IgD-negative memory B cell (primary cell): ENCODE results near the gene EN1. TPM values are rescaled to one million over a fixed set of nuclear protein-coding genes. Genes with fewer than 3 reads are reported as not detected.

Experiments used
- H3K27ac Mint-ChIP-seq, 3 donors: one replicate each; pipeline ENCODE4 v1.8.0; 2020 to 2022; ENCODE audit warnings: mild to moderate bottlenecking in 3 of 3, mixed read lengths in 3 of 3, moderate library complexity in 1 of 3
- H3K27me3 Mint-ChIP-seq: one replicate; pipeline ENCODE4 v1.8.0; 2021; ENCODE audit warnings: mixed read lengths
- H3K36me3 Mint-ChIP-seq: one replicate; pipeline ENCODE4 v1.8.0; 2020; ENCODE audit warnings: mild to moderate bottlenecking, mixed read lengths
- H3K4me1 Mint-ChIP-seq, 3 donors: one replicate each; pipeline ENCODE4 v1.8.0; 2020 to 2022; ENCODE audit warnings: mixed read lengths in 3 of 3, mild to moderate bottlenecking in 1 of 3
- H3K4me3 Mint-ChIP-seq, 4 donors: one replicate each; pipeline ENCODE4 v1.8.0; 2020 to 2022; ENCODE audit warnings: mild to moderate bottlenecking in 4 of 4, mixed read lengths in 4 of 4, moderate library complexity in 3 of 4
- H3K9me3 Mint-ChIP-seq, 3 donors: one replicate each; pipeline ENCODE4 v1.8.0; 2020 to 2021; ENCODE audit warnings: mixed read lengths in 3 of 3, mild to moderate bottlenecking in 1 of 3
- polyA plus RNA-seq: library from polyadenylated mRNA; unstranded; fragments of 300-500 nt; fragmentation: Illumina TruSeq; gene quantifications from one replicate; pipeline ENCODE4 v1.2.3, GENCODE V29; 2021

Gene EN1
- polyA plus RNA-seq, 1 donor from 2014 or later = not detected

- Mint-ChIP-seq H3K4me1 (peaks cover under 1 to 8% (median 4%) of the 10 kb centered on the region in 3 donors), H3K9me3 (peaks cover 0 to 6% (median 0%) of the 10 kb centered on the region in 3 donors), H3K27me3 (peaks cover 62% of the 10 kb centered on the region), H3K27ac (peak overlapping the region; percentile 39 to 90 (median 52)), H3K4me3 (peak overlapping the region in 1 of 4 donors; percentile 46), H3K36me3 (no peaks in the 10 kb centered on the region)
These were observed 3.5 kb upstream of the EN1 start for GRCh38 chr2:118850901-118851415.

- H3K4me3 Mint-ChIP-seq = peak overlapping the region in 1 of 4 donors; percentile 46
- H3K27ac Mint-ChIP-seq = peak overlapping the region; percentile 52 to 90 (median 74)
- H3K36me3 Mint-ChIP-seq = no peaks in the 10 kb centered on the region
These were observed 2.9 kb upstream of the EN1 start for GRCh38 chr2:118850168-118850900.

GRCh38 chr2:118849226-118850167 is 2.0 kb upstream of the EN1 start:
- peaks cover 0 to 8% (median 5%) of the 10 kb centered on the region in 3 donors for H3K4me1 Mint-ChIP-seq
- H3K27me3 Mint-ChIP-seq = peaks cover 70% of the 10 kb centered on the region
- peak overlapping the region in 2 of 3 donors; percentile 74 to 90 for H3K27ac Mint-ChIP-seq
- H3K36me3 Mint-ChIP-seq = no peaks in the 10 kb centered on the region
- H3K4me3 Mint-ChIP-seq = peak overlapping the region in 2 of 4 donors; percentile 75 to 88
- peaks cover 0 to 6% (median 0%) of the 10 kb centered on the region in 3 donors for H3K9me3 Mint-ChIP-seq

More at GRCh38 chr2:118850168-118850900, 2.9 kb upstream of the EN1 start:
- peaks cover 0 to 6% (median 0%) of the 10 kb centered on the region in 3 donors for H3K9me3 Mint-ChIP-seq
- H3K27me3 Mint-ChIP-seq = peaks cover 65% of the 10 kb centered on the region
- peaks cover 0 to 9% (median 5%) of the 10 kb centered on the region in 3 donors for H3K4me1 Mint-ChIP-seq

GRCh38 chr2:118848381-118849225 is 1.2 kb upstream of the EN1 start:
- Mint-ChIP-seq H3K36me3 (no peaks in the 10 kb centered on the region), H3K27me3 (peaks cover 68% of the 10 kb centered on the region), H3K4me3 (peak overlapping the region; percentile 5 to 88 (median 63)), H3K27ac (peak overlapping the region; percentile 31 to 90 (median 90)), H3K4me1 (peaks cover 0 to 7% (median 5%) of the 10 kb centered on the region in 3 donors), H3K9me3 (peaks cover 0 to 6% (median 0%) of the 10 kb centered on the region in 3 donors)

GRCh38 chr2:118847762-118848172 is 319 bp upstream of the EN1 start:
- H3K27me3 Mint-ChIP-seq = peaks cover 67% of the 10 kb centered on the region

GRCh38 chr2:118846442-118846952 is 951 bp downstream of the EN1 start:
- no peak overlapping the region for H3K4me3 Mint-ChIP-seq
- H3K4me1 Mint-ChIP-seq = peaks cover 0 to 7% (median 6%) of the 10 kb centered on the region in 3 donors
- H3K27ac Mint-ChIP-seq = no peak overlapping the region
- no peaks in the 10 kb centered on the region for H3K36me3 Mint-ChIP-seq
- peaks cover 0 to 6% (median 0%) of the 10 kb centered on the region in 3 donors for H3K9me3 Mint-ChIP-seq
- H3K27me3 Mint-ChIP-seq = peaks cover 69% of the 10 kb centered on the region

More at GRCh38 chr2:118847762-118848172, 319 bp upstream of the EN1 start:
- Mint-ChIP-seq H3K4me3 (no peak overlapping the region), H3K27ac (peak overlapping the region in 1 of 3 donors; percentile 90), H3K36me3 (no peaks in the 10 kb centered on the region), H3K9me3 (peaks cover 0 to 6% (median 0%) of the 10 kb centered on the region in 3 donors), H3K4me1 (peaks cover 0 to 8% (median 7%) of the 10 kb centered on the region in 3 donors)

GRCh38 chr2:118845522-118846441 is 1.7 kb downstream of the EN1 start:
- Mint-ChIP-seq H3K27ac (peak overlapping the region in 2 of 3 donors; percentile 64 to 86), H3K4me1 (peaks cover 0 to 8% (median 6%) of the 10 kb centered on the region in 3 donors), H3K27me3 (peaks cover 69% of the 10 kb centered on the region), H3K4me3 (peak overlapping the region in 1 of 4 donors; percentile 89), H3K9me3 (peaks cover 0 to 6% (median 0%) of the 10 kb centered on the region in 3 donors), H3K36me3 (no peaks in the 10 kb centered on the region)

GRCh38 chr2:118845005-118845521 is 2.4 kb downstream of the EN1 start:
- peaks cover 0 to 8% (median 6%) of the 10 kb centered on the region in 3 donors for H3K4me1 Mint-ChIP-seq
- peak overlapping the region; percentile 69 to 86 (median 78) for H3K27ac Mint-ChIP-seq
- peaks cover 0 to 10% (median 0%) of the 10 kb centered on the region in 3 donors for H3K9me3 Mint-ChIP-seq
- H3K36me3 Mint-ChIP-seq = no peaks in the 10 kb centered on the region
- peak overlapping the region in 3 of 4 donors; percentile 58 to 78 (median 74) for H3K4me3 Mint-ChIP-seq
- H3K27me3 Mint-ChIP-seq = peaks cover 70% of the 10 kb centered on the region

GRCh38 chr2:118844261-118845004 is 3.0 kb downstream of the EN1 start:
- H3K4me3 Mint-ChIP-seq = peak overlapping the region in 3 of 4 donors; percentile 58 to 78 (median 74)
- H3K27me3 Mint-ChIP-seq = peaks cover 76% of the 10 kb centered on the region
- peaks cover 0 to 8% (median 6%) of the 10 kb centered on the region in 3 donors for H3K4me1 Mint-ChIP-seq
- peak overlapping the region; percentile 69 to 86 (median 78) for H3K27ac Mint-ChIP-seq
- H3K36me3 Mint-ChIP-seq = no peaks in the 10 kb centered on the region
- H3K9me3 Mint-ChIP-seq = peaks cover 0 to 10% (median 0%) of the 10 kb centered on the region in 3 donors

- Mint-ChIP-seq H3K9me3 (peaks cover 0 to 6% (median 0%) of the 10 kb centered on the region in 3 donors), H3K4me1 (peaks cover 0 to 8% (median 6%) of the 10 kb centered on the region in 3 donors), H3K4me3 (peak overlapping the region in 2 of 4 donors; percentile 74 to 78), H3K36me3 (no peaks in the 10 kb centered on the region), H3K27ac (peak overlapping the region in 1 of 3 donors; percentile 45), H3K27me3 (peaks cover 75% of the 10 kb centered on the region)
These were observed 3.8 kb downstream of the EN1 start for GRCh38 chr2:118843483-118844132.

- no peaks in the 10 kb centered on the region for H3K36me3 Mint-ChIP-seq
- peak overlapping the region in 1 of 3 donors; percentile 27 for H3K27ac Mint-ChIP-seq
- peaks cover 0 to 8% (median 6%) of the 10 kb centered on the region in 3 donors for H3K4me1 Mint-ChIP-seq
- peaks cover 77% of the 10 kb centered on the region for H3K27me3 Mint-ChIP-seq
- H3K9me3 Mint-ChIP-seq = peaks cover 0 to 4% (median 0%) of the 10 kb centered on the region in 3 donors
- peak overlapping the region in 3 of 4 donors; percentile 26 to 87 (median 70) for H3K4me3 Mint-ChIP-seq
These were observed 4.6 kb downstream of the EN1 start for GRCh38 chr2:118842661-118843482.
